Tibial nerve (tissue), 3 donors: ENCODE results near the gene CNTNAP5.

Source experiments
- CTCF ChIP-seq, 5 experiments: fragments of 200-600 bp in 3 of 5; fragments of 450-650 bp in 2 of 5; sonication (generic) in 3 of 5; IDR thresholded peaks; one replicate each; pipeline ENCODE4 v1.5.1; 2016 to 2019; ENCODE audit warnings: antibody characterized with exemption in 5 of 5, mild to moderate bottlenecking in 3 of 5, moderate library complexity in 2 of 5
- POLR2A ChIP-seq, 2 donors: fragments of 450-650 bp; IDR thresholded peaks; one replicate each; pipeline ENCODE4 v1.6.1; 2017; ENCODE audit warnings: antibody characterized with exemption in 2 of 2, mild to moderate bottlenecking in 2 of 2, moderate library complexity in 2 of 2

- TF ChIP-seq CTCF (IDR thresholded peaks at IDR 0.05): no peak
- no peak for TF ChIP-seq POLR2A (IDR thresholded peaks at IDR 0.05)
Observed at GRCh38 chr2:124609667-124610066, 584.6 kb downstream of the CNTNAP5 start.
